Measurements from ENCODE around the gene GNG13.

Gene GNG13

DNA sequence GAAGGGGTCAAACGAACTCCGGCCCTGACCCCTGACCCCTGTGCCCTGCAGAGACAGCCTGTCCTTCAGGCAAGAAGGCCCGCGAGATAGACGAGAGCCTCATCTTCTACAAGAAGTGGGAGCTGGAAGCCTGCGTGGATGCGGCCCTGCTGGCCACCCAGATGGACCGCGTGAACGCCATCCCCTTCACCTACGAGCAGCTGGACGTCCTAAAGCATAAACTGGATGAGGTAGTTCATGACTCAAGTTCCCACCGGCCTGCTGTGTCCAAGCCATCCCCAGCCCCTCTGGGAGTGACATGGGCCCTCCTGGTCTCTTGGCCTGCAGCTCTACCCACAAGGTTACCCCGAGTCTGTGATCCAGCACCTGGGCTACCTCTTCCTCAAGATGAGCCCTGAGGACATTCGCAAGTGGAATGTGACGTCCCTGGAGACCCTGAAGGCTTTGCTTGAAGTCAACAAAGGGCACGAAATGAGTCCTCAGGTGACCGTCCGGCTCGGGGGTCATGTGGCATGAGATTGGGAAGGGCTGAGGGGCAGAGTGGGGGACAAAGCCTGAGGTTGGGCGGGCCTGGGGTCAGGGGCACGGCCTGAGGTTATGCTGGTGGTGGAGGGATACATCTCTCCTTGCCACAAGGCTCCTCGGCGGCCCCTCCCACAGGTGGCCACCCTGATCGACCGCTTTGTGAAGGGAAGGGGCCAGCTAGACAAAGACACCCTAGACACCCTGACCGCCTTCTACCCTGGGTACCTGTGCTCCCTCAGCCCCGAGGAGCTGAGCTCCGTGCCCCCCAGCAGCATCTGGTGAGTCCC is 34.3 kb downstream of the GNG13 start:
- TF ChIP-seq, protein P1, sequence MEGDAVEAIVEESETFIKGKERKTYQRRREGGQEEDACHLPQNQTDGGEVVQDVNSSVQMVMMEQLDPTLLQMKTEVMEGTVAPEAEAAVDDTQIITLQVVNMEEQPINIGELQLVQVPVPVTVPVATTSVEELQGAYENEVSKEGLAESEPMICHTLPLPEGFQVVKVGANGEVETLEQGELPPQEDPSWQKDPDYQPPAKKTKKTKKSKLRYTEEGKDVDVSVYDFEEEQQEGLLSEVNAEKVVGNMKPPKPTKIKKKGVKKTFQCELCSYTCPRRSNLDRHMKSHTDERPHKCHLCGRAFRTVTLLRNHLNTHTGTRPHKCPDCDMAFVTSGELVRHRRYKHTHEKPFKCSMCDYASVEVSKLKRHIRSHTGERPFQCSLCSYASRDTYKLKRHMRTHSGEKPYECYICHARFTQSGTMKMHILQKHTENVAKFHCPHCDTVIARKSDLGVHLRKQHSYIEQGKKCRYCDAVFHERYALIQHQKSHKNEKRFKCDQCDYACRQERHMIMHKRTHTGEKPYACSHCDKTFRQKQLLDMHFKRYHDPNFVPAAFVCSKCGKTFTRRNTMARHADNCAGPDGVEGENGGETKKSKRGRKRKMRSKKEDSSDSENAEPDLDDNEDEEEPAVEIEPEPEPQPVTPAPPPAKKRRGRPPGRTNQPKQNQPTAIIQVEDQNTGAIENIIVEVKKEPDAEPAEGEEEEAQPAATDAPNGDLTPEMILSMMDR (IDR thresholded peaks at IDR 0.05): no peak

DNA sequence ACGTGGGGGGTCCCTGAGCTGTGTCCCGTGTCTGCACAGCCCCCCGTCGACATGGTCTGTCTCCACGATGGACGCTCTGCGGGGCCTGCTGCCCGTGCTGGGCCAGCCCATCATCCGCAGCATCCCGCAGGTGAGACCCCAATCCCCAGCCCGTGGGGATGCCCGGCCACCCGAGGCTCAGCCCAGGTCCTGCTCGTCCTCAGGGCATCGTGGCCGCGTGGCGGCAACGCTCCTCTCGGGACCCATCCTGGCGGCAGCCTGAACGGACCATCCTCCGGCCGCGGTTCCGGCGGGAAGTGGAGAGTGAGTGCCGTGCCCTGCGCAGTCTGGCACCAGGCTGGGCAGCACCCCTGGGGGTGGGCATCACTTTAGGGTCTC is 35.1 kb downstream of the GNG13 start:
- TF ChIP-seq, protein P1 (IDR thresholded peaks at IDR 0.05): no peak

DNA sequence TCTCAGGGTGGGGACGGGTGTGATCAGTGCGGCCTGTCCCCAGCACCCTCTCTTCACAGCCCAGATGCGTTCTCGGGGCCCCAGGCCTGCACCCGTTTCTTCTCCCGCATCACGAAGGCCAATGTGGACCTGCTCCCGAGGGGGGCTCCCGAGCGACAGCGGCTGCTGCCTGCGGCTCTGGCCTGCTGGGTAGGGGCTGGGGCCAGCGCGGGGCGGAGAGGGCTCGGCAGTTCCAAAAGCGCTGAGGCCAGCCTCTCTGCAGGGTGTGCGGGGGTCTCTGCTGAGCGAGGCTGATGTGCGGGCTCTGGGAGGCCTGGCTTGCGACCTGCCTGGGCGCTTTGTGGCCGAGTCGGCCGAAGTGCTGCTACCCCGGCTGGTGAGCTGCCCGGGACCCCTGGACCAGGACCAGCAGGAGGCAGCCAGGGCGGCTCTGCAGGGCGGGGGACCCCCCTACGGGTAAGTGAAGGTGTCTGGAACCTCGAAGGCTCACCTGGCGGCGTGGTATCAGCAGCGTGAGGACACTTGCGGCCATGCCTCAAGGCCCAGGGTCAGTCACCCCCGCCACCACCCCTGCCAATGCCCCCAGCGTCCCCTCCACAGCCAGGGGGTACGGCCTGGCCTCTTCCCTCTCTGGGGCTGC is 35.6 kb downstream of the GNG13 start:
- TF ChIP-seq, protein P1 (IDR thresholded peaks at IDR 0.05): no peak

DNA sequence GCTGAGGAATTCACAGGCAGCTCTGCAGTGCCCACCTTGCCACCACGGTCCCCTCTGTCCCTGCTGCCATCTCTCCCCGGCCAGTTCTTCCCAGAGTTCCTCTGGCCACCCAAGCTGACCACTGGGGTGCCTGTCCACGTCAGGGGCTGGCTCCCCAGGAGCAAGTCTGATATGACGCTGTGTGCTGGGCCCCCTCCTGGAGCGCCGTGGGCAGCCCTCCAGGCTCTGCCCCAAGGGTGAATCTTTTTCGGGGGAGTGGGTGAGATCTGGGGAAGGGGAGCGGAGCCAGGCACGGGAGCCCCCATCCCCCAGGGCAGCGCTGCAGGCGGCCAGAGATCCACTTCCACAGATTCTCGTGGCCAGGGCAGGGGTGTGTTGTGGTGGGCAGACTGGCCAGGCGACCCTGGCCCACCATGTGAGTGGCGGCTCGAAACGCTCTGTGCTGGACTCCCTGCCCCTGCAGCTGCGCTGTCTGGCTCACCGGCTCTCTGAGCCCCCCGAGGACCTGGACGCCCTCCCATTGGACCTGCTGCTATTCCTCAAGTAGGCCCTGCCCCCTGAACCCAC is 36.3 kb downstream of the GNG13 start:
- TF ChIP-seq, protein P1 (IDR thresholded peaks at IDR 0.05): no peak

DNA sequence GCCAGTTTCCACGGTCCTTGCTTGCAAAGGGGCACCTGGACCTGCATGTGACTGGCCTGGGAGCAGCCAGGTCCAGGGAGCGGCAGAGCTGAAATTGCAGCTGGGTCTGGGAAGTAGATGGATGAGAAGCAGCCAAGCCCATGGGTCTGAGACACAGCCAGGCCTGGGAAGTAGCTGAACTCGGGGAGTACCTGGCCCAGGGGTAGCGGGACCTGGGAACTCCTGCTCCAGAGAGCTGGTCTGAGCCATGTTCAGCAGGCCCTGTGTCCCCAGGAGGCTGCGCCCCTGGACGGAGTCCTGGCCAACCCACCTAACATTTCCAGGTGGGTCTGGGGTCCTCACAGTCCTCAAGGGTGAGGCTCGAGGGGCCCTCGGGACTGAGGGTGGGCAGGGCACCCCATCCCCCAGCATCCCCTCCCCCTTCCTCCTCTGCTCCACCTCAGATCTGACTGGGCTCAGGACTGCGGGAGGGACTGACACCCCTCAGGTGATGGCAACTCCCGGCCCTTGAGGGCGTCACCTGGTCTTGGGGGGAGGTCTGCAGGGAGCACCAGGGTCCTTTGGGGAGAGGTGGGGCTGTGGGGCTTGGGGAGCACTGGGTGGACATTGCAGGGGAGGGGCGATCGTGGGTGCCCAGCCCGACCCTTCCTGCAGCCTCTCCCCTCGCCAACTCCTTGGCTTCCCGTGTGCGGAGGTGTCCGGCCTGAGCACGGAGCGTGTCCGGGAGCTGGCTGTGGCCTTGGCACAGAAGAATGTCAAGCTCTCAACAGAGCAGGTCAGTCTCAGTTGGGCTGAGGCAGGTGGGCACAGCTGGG is 37.0 kb downstream of the GNG13 start:
- TF ChIP-seq, protein P1 (IDR thresholded peaks at IDR 0.05): no peak

DNA sequence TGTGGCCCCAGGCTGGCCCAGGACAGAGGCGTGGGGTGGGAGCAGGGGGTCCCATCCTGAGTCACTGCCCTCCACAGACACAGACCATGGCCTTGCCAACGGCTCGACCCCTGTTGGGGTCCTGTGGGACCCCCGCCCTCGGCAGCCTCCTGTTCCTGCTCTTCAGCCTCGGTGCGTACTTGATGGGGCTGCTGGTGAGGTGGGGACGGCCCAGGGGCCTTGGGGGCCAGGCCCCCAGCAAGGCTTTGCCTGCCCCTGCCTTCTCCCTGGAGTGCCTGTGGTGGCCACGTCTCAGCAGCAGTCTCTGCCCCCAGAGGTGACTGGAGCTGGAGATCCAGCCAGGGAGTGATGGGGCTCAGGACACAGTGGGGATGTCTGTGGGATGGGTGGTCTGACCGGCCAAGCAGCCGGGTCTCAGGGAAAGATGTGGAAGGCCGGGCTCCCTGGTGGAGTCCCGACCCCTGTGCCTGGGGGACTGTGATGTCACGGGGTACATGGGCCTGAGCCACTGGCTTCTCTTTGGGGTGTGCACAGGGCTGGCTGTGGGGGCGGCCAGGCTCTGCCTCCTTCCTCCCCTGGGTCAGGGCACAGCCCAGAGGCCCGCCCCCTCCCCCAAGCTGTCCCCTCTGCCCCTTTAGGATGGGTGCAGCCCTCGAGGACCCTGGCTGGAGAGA is 37.8 kb downstream of the GNG13 start:
- TF ChIP-seq, protein P1 (IDR thresholded peaks at IDR 0.05): no peak
